Measurements from ENCODE around the gene MRPS7. TPM values are rescaled to one million over a fixed set of nuclear protein-coding genes. Genes with fewer than 3 reads are reported as not detected.
"Not testable (repeated sequence)": the region's sequence is repeated elsewhere in the genome, so short reads cannot be mapped to it uniquely, and the experiment has no call there.

MRPS7 gene
- total RNA-seq, 1 donor from 2014 or later, result 45.3 TPM

- Mint-ChIP-seq H3K9me3 (no peaks in the 10 kb centered on the region), H3K4me3 (peak overlapping the region; percentile 99), H3K27me3 (ENCODE audit: low read depth) (no peaks in the 10 kb centered on the region), H3K36me3 (no peaks in the 10 kb centered on the region), H3K4me1 (peaks cover 10% of the 10 kb centered on the region), H3K27ac (peak overlapping the region; percentile 96)
- DNase-seq (ENCODE audit: low spot score in 2 of 2, unreplicated experiment in 2 of 2), result no peak
- no peak for TF ChIP-seq CTCF (IDR thresholded peaks at IDR 0.05; ENCODE audit: unreplicated experiment)
These were observed 27.1 kb downstream of the MRPS7 start for GRCh38 chr17:75288770-75289114.

DNA sequence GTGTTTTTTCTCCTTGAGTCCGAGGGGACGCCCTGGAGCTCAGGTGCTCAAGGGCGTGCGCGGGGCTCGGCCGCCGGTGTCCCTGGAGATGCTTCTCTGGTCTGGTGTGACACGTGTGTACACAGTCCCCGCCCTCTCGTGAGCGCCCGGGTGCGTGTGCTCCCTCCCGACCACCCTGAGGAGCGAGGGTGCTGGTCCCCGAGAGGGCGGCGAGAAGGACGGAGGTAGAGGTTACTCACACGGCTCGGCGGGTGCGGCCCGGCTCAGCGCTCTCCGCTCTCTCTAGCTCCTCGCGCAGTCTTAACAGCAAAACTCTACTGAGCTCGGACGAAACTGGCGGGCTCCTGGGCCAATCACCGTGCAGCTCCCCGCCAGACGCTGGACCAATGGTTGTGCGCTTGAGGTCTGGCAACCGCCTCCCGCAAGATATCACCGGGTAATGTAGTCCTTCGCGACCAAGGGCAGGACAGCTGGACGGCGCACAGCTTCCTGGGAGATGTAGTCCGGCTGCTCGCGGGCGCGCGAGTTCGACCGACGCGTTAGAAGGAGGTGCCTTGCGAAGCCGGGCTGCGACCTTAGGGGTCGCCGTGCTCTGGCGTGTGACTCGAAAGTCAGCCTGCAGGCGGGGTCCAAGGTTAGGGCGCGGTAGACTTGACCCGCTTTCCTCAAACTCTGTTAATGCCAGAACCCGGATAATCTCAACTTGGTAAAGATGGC is 27.6 kb downstream of the MRPS7 start, which contains the start of gene SLC25A19:
SLC25A19 (minus strand) TSS at position 319 of the 717 bp plus-strand sequence. CDS start 2,669 bp downstream, outside the sequence.
- H3K4me3 Mint-ChIP-seq, result peak within 1 kb of the TSS; percentile 99
- peak; percentile 95 for DNase-seq (ENCODE audit: low spot score in 2 of 2, unreplicated experiment in 2 of 2)
- no peaks in the 10 kb centered on the region for H3K9me3 Mint-ChIP-seq
- no peaks in the 10 kb centered on the region for H3K27me3 Mint-ChIP-seq (ENCODE audit: low read depth)
- H3K4me1 Mint-ChIP-seq, result peaks cover 10% of the 10 kb centered on the region
- H3K27ac Mint-ChIP-seq, result peak within 1 kb of the TSS; percentile 96
- H3K36me3 Mint-ChIP-seq, result no peaks in the 10 kb centered on the region
- TF ChIP-seq CTCF (IDR thresholded peaks at IDR 0.05; ENCODE audit: unreplicated experiment), result no peak

DNA sequence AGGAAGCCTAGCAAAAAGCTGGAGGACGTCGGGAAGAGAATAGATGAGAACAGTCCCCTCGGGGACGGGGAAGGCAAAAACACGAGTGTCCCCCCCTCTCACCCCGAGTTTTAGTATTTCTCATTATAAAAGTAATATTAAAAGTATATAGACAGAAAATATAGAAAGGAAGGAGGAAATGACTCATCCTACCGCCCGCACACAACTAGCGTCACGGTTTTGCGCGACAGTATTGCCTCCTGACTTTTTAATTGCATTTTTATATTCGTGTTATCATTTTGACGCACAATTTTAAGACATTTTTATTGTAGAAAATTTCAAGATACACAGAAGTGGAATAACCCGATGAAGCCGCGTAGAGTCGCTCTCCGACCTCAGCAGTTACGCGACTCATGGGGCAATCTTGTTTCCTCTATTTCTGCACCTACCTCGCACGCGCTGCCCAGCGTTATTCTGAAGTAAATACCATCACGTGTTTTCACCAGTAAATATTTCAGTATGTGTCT is 28.2 kb downstream of the MRPS7 start:
- no peaks in the 10 kb centered on the region for H3K9me3 Mint-ChIP-seq
- TF ChIP-seq CTCF (IDR thresholded peaks at IDR 0.05; ENCODE audit: unreplicated experiment), result no peak
- H3K4me1 Mint-ChIP-seq, result peaks cover 10% of the 10 kb centered on the region
- H3K27ac Mint-ChIP-seq, result peak overlapping the region; percentile 96
- peak overlapping the region; percentile 99 for H3K4me3 Mint-ChIP-seq
- no peaks in the 10 kb centered on the region for H3K27me3 Mint-ChIP-seq (ENCODE audit: low read depth)
- no peaks in the 10 kb centered on the region for H3K36me3 Mint-ChIP-seq
- no peak for DNase-seq (ENCODE audit: low spot score in 2 of 2, unreplicated experiment in 2 of 2)

GRCh38 chr17:75292810-75293448 is 31.2 kb downstream of the MRPS7 start:
- not testable (repeated sequence) for H3K27ac Mint-ChIP-seq; H3K4me3 Mint-ChIP-seq; H3K27me3 Mint-ChIP-seq (ENCODE audit: low read depth); DNase-seq (ENCODE audit: low spot score in 2 of 2, unreplicated experiment in 2 of 2); H3K4me1 Mint-ChIP-seq; H3K9me3 Mint-ChIP-seq; H3K36me3 Mint-ChIP-seq

DNA sequence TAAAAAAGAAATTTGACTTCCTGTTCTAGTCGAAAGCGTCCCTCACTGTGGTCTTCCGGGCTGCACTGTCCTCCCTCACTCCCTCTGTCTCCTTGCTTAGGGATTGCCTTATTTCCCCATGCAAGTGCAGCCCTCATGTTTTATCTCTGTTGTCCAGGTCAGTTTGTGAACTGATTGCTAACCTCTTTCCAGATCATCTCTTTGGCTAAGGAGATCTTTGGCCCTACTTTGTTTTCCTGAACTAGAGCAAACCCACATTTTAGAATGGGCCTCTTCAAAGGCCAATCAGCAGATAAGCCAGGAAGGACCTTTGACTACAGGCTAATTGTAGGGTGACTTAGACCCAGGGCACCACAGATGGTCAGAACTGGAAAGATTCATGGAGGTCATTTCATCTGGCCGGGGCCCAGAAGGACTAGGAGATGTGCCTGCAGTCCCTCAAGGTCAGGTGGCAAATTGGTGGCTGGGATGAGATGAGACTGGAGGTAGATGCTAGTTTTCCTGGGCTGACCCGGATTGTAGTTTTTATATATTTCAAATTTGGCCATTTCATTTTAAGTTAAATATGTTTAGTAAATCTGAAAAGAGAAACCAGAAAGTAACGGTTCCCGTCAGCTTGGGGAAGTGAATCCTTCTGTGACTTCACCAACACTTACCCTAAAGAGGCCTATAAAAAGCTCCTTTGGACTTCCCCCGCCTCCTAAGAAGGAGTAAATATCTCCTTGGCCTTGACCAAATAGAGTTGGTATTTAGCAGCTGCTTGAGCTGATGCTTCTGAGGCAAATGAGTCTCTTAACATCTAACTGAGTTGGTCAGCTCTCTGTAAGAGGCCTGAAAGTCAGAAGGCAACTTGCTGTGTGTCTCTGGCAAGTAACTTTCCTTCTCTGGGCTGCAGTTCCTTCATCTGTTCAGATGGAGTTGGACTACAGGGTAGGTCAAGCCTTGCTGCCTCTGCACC is 33.8 kb downstream of the MRPS7 start:
- Mint-ChIP-seq H3K27me3 (ENCODE audit: low read depth) (no peaks in the 10 kb centered on the region), H3K9me3 (no peaks in the 10 kb centered on the region), H3K4me3 (no peak overlapping the region), H3K36me3 (no peaks in the 10 kb centered on the region), H3K27ac (no peak overlapping the region), H3K4me1 (no peaks in the 10 kb centered on the region)
- TF ChIP-seq CTCF (IDR thresholded peaks at IDR 0.05; ENCODE audit: unreplicated experiment), result no peak
- DNase-seq (ENCODE audit: low spot score in 2 of 2, unreplicated experiment in 2 of 2), result no peak

All from mesothelial cell of epicardium (in vitro differentiated cells).